Measurements from ENCODE around the gene TBPL1. TPM values are rescaled to one million over a fixed set of nuclear protein-coding genes. Genes with fewer than 3 reads are reported as not detected.

The TBPL1 gene
- total and polyA plus RNA-seq, 9 of the 15 experiments (the other 6 are each of a cell fraction or from before 2014, with no cell fraction given) = 78.1 to 152 (median 107) TPM

GRCh38 chr6:133957780-133958242, 4.8 kb downstream of the TBPL1 start (continued):
- TF ChIP-seq E2F5 (CRISPR knock-in tag; IDR thresholded peaks at IDR 0.05) (no peak), CEBPB (tag; IDR thresholded peaks at IDR 0.05) (no peak), BRCA1 (IDR thresholded peaks at IDR 0.05) (no peak), BRCA1 (CRISPR knock-in tag; IDR thresholded peaks at IDR 0.05) (no peak), ZNF121 (CRISPR knock-in tag; conservative IDR thresholded peaks at IDR 0.05) (no peak), ZBTB43 (CRISPR knock-in tag; IDR thresholded peaks at IDR 0.05) (no peak), KAT8 (IDR thresholded peaks at IDR 0.05; ENCODE audit: low read depth) (no peak), ZBTB9 (CRISPR knock-in tag; IDR thresholded peaks at IDR 0.05) (no peak), NFIC (IDR thresholded peaks at IDR 0.05) (peak; percentile 80), THRA (IDR thresholded peaks at IDR 0.05) (no peak), CREB5 (CRISPR knock-in tag; IDR thresholded peaks at IDR 0.05) (no peak), CBFA2T3 (IDR thresholded peaks at IDR 0.05) (peak; percentile 95), ZNF24 (IDR thresholded peaks at IDR 0.05) (no peak), ZNF280B (CRISPR knock-in tag; IDR thresholded peaks at IDR 0.05) (no peak), NR2C2 (CRISPR knock-in tag; IDR thresholded peaks at IDR 0.05) (no peak), NR2C2 (tag; IDR thresholded peaks at IDR 0.05) (no peak), HSF4 (CRISPR knock-in tag; IDR thresholded peaks at IDR 0.05; ENCODE audit: borderline replicate concordance) (no peak), ASH1L (IDR thresholded peaks at IDR 0.05; ENCODE audit: borderline replicate concordance, low read depth, partially characterized antibody) (no peak), ZNF696 (CRISPR knock-in tag; conservative IDR thresholded peaks at IDR 0.05) (no peak), NFXL1 (CRISPR knock-in tag; IDR thresholded peaks at IDR 0.05) (no peak), E2F6 (IDR thresholded peaks at IDR 0.05; ENCODE audit: borderline replicate concordance in 1 of 2, extremely low read depth in 1 of 2, insufficient read depth in 1 of 2, insufficient read length in 1 of 2, low read depth in 1 of 2, low read length in 1 of 2, poor library complexity in 1 of 2, severe bottlenecking in 1 of 2) (no peak)

Measured in K562 (cell line).